Measurements from ENCODE around the gene NISCH. TPM values are rescaled to one million over a fixed set of nuclear protein-coding genes. Genes with fewer than 3 reads are reported as not detected.
A peak's percentile ranks its signal among the peaks of the same experiment; 100 is the strongest.

The NISCH gene
- total RNA-seq, 1 experiment from 2014 or later = 60.4 TPM

GRCh38 chr3:52408466-52408865 is 46.9 kb upstream of the NISCH start:
- ATAC-seq (no peak), DNase-seq (no peak)
- H3K79me2 ChIP-seq (ENCODE audit: low read length) = peaks cover 40% of the 10 kb centered on the region
- BruUV-seq (replicated peaks) = no TSS peak
- H4K20me1 ChIP-seq (ENCODE audit: low read length) = no peaks in the 10 kb centered on the region
- CTCF ChIA-PET = no interaction called here
- no peaks in the 10 kb centered on the region for H3K9me3 ChIP-seq (ENCODE audit: low read length)
- H3K9ac ChIP-seq (ENCODE audit: low read length) = peak overlapping the region; percentile 96; the same call in 1 of the 2 replicates
- H3K9me2 ChIP-seq (replicated peaks; ENCODE audit: low read length) = no peaks in the 10 kb centered on the region
- H3K36me3 ChIP-seq (ENCODE audit: low read depth, low read length) = peaks cover 41% of the 10 kb centered on the region
- H3K27me3 ChIP-seq (ENCODE audit: low read length) = no peaks in the 10 kb centered on the region
- peaks cover 30% of the 10 kb centered on the region for H3K4me1 ChIP-seq (ENCODE audit: insufficient read depth, low read length)
- intact Hi-C loops (cut with micrococcal nuclease) = no loop called here
- peak overlapping the region; percentile 99 for H3K4me2 ChIP-seq (ENCODE audit: low read length)
- peak overlapping the region; percentile 99; the same call in 1 of the 2 replicates for H3K4me3 ChIP-seq (ENCODE audit: low read length)
- no peak overlapping the region for H2AFZ ChIP-seq (ENCODE audit: low read length)
- POLR2A ChIA-PET (ENCODE audit: unreplicated experiment) = no interaction called here
- no peak overlapping the region for H3K27ac ChIP-seq (ENCODE audit: low read length)
- no peak for TF ChIP-seq EZH2phosphoT487 (IDR thresholded peaks at IDR 0.05; ENCODE audit: borderline replicate concordance, low read length)
- TF ChIP-seq EZH2 (IDR thresholded peaks at IDR 0.05; ENCODE audit: low read length, unreplicated experiment) = no peak
- TF ChIP-seq CTCF (conservative IDR thresholded peaks at IDR 0.05; ENCODE audit: low read depth, low read length) = no peak
- H3F3A ChIP-seq (ENCODE audit: low read length, unreplicated experiment) = no peaks in the 10 kb centered on the region

GRCh38 chr3:52415800-52416199 is 39.6 kb upstream of the NISCH start:
- POLR2A ChIA-PET (ENCODE audit: unreplicated experiment) = no interaction called here
- ATAC-seq = no peak
- no peak overlapping the region for H2AFZ ChIP-seq (ENCODE audit: low read length)
- no peak for TF ChIP-seq EZH2phosphoT487 (IDR thresholded peaks at IDR 0.05; ENCODE audit: borderline replicate concordance, low read length)
- TF ChIP-seq EZH2 (IDR thresholded peaks at IDR 0.05; ENCODE audit: low read length, unreplicated experiment) = no peak
- no peak for TF ChIP-seq CTCF (conservative IDR thresholded peaks at IDR 0.05; ENCODE audit: low read depth, low read length)
- H3K4me3 ChIP-seq (ENCODE audit: low read length) = no peak overlapping the region
- H3K9ac ChIP-seq (ENCODE audit: low read length) = no peak overlapping the region
- H3K9me2 ChIP-seq (replicated peaks; ENCODE audit: low read length) = no peaks in the 10 kb centered on the region
- intact Hi-C loops (cut with micrococcal nuclease) = no loop called here
- BruUV-seq (replicated peaks) = no TSS peak
- H4K20me1 ChIP-seq (ENCODE audit: low read length) = no peaks in the 10 kb centered on the region
- no peaks in the 10 kb centered on the region for H3F3A ChIP-seq (ENCODE audit: low read length, unreplicated experiment)
- peaks cover 7% of the 10 kb centered on the region; the same call in 1 of the 2 replicates for H3K36me3 ChIP-seq (ENCODE audit: low read depth, low read length)
- peaks cover 13% of the 10 kb centered on the region for H3K79me2 ChIP-seq (ENCODE audit: low read length)
- H3K27me3 ChIP-seq (ENCODE audit: low read length) = no peaks in the 10 kb centered on the region
- H3K4me2 ChIP-seq (ENCODE audit: low read length) = no peak overlapping the region
- H3K4me1 ChIP-seq (ENCODE audit: insufficient read depth, low read length) = peaks cover 18% of the 10 kb centered on the region
- no peaks in the 10 kb centered on the region for H3K9me3 ChIP-seq (ENCODE audit: low read length)
- no peak for DNase-seq
- no peak overlapping the region for H3K27ac ChIP-seq (ENCODE audit: low read length)
- CTCF ChIA-PET = no interaction called here

GRCh38 chr3:52420388-52420787 is 35.0 kb upstream of the NISCH start:
- Histone ChIP-seq H3K9me2 (replicated peaks; ENCODE audit: low read length) (no peaks in the 10 kb centered on the region), H3K9me3 (ENCODE audit: low read length) (no peaks in the 10 kb centered on the region), H3K4me3 (ENCODE audit: low read length) (no peak overlapping the region), H3K4me2 (ENCODE audit: low read length) (no peak overlapping the region), H3F3A (ENCODE audit: low read length, unreplicated experiment) (no peaks in the 10 kb centered on the region), H2AFZ (ENCODE audit: low read length) (no peak overlapping the region), H3K4me1 (ENCODE audit: insufficient read depth, low read length) (no peaks in the 10 kb centered on the region), H3K27ac (ENCODE audit: low read length) (no peak overlapping the region), H3K9ac (ENCODE audit: low read length) (no peak overlapping the region), H4K20me1 (ENCODE audit: low read length) (no peaks in the 10 kb centered on the region), H3K27me3 (ENCODE audit: low read length) (no peaks in the 10 kb centered on the region), H3K79me2 (ENCODE audit: low read length) (no peaks in the 10 kb centered on the region), H3K36me3 (ENCODE audit: low read depth, low read length) (peaks cover 7% of the 10 kb centered on the region; the same call in 1 of the 2 replicates)
- ChIA-PET CTCF (no interaction called here), POLR2A (ENCODE audit: unreplicated experiment) (no interaction called here)
- no TSS peak for BruUV-seq (replicated peaks)
- intact Hi-C loops (cut with micrococcal nuclease) = no loop called here
- ATAC-seq (no peak), DNase-seq (no peak)
- TF ChIP-seq EZH2 (IDR thresholded peaks at IDR 0.05; ENCODE audit: low read length, unreplicated experiment) (no peak), CTCF (conservative IDR thresholded peaks at IDR 0.05; ENCODE audit: low read depth, low read length) (no peak), EZH2phosphoT487 (IDR thresholded peaks at IDR 0.05; ENCODE audit: borderline replicate concordance, low read length) (no peak)

Measured in PC-3 (cell line).